ENCODE measurements around the gene IL13. TPM values are rescaled to one million over a fixed set of nuclear protein-coding genes. Genes with fewer than 3 reads are reported as not detected.

The IL13 gene
- polyA plus RNA-seq, 4 donors = 0.14 TPM; not detected in 3

DNA sequence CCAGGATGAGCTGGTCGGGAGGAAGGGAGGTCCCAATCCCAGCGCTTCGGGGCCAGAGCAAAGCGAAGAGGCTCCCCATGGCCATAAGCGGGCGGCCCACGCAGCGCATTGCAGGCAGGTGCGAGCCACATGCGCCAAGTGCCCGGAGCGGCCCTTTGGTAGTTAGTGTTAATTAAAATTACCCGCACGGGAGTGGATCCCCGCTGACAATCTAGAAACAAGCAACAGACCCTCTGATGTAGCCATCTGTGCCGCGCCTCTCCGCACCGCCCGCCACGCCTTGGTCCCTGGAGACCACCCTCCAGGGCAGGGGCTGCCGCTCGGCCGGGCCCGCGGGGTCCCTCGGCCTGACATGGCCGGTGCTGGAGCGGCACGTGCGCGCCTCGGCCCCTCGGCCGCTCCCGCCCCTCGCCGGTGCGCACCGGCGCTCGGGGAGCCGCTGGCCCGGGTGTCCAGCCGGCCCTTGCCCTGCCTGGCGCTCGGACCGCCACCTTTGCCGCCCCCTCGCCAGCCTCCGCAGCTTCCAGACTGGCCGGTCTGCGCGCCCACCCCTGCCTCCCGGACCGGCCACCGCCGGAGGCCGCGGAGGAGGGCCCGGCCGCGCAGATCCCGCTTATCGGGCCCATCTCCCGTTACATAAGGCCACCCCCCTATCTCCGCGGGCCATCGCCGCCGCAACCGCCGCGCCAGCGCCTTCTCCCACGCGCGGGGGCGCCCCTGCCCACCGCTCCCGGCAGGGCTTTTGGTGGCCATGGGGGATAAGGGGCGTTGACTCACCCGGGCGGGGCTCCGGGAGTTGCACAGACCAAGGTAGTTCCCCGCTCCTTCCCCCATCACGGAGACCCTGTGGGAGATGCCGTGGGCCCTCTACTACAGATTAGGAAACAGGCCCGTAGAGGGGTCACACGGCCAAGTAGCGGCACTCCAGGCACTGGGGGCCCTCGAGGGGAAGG, 1.9 kb upstream of the IL13 start:
- DNase-seq (ENCODE audit: low read depth in 4 of 4, low spot score in 3 of 4) = no peak

- no peak for DNase-seq (ENCODE audit: low read depth in 4 of 4, low spot score in 3 of 4)
Measured at GRCh38 chr5:132656774-132657355, 1.1 kb upstream of the IL13 start.

GRCh38 chr5:132658381-132659302, 669 bp downstream of the IL13 start:
- no peak for DNase-seq (ENCODE audit: low read depth in 4 of 4, low spot score in 3 of 4)

DNA sequence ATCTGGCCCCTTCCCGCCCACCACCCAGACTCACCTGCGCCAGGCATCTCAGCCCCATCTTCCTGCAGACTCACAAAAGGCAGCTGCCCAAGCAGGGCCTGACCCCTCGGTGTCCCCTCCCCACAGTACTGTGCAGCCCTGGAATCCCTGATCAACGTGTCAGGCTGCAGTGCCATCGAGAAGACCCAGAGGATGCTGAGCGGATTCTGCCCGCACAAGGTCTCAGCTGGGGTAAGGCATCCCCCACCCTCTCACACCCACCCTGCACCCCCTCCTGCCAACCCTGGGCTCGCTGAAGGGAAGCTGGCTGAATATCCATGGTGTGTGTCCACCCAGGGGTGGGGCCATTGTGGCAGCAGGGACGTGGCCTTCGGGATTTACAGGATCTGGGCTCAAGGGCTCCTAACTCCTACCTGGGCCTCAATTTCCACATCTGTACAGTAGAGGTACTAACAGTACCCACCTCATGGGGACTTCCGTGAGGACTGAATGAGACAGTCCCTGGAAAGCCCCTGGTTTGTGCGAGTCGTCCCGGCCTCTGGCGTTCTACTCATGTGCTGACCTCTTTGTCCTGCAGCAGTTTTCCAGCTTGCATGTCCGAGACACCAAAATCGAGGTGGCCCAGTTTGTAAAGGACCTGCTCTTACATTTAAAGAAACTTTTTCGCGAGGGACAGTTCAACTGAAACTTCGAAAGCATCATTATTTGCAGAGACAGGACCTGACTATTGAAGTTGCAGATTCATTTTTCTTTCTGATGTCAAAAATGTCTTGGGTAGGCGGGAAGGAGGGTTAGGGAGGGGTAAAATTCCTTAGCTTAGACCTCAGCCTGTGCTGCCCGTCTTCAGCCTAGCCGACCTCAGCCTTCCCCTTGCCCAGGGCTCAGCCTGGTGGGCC, 1.9 kb downstream of the IL13 start:
- no peak for DNase-seq (ENCODE audit: low read depth in 4 of 4, low spot score in 3 of 4)

- DNase-seq (ENCODE audit: low read depth in 4 of 4, low spot score in 3 of 4) = no peak
Measured at GRCh38 chr5:132661231-132662003, 3.4 kb downstream of the IL13 start.

DNA sequence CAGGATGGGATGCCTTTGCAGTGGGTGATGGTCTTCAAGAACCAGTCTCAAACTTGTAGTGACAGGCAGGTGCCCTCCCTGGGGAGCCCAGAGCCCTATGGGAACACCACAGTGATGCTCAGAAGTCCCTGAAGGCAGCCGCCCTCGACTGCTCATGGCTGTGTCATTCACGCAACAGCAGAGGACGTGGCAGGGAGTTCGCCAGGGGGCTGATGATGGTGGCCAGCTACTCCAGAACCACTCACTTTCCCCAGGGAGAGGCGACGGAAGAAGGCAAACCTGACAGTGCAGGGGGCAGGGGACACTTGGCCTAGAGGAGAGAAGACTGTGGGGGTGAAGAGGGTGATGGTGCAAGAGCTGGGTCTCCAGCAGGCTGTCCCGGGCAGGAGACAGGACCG, 4.0 kb downstream of the IL13 start:
- DNase-seq (ENCODE audit: low read depth in 4 of 4, low spot score in 3 of 4) = no peak

- DNase-seq (ENCODE audit: low read depth in 4 of 4, low spot score in 3 of 4) = no peak
Measured at GRCh38 chr5:132662925-132663770, 5.2 kb downstream of the IL13 start.

DNA sequence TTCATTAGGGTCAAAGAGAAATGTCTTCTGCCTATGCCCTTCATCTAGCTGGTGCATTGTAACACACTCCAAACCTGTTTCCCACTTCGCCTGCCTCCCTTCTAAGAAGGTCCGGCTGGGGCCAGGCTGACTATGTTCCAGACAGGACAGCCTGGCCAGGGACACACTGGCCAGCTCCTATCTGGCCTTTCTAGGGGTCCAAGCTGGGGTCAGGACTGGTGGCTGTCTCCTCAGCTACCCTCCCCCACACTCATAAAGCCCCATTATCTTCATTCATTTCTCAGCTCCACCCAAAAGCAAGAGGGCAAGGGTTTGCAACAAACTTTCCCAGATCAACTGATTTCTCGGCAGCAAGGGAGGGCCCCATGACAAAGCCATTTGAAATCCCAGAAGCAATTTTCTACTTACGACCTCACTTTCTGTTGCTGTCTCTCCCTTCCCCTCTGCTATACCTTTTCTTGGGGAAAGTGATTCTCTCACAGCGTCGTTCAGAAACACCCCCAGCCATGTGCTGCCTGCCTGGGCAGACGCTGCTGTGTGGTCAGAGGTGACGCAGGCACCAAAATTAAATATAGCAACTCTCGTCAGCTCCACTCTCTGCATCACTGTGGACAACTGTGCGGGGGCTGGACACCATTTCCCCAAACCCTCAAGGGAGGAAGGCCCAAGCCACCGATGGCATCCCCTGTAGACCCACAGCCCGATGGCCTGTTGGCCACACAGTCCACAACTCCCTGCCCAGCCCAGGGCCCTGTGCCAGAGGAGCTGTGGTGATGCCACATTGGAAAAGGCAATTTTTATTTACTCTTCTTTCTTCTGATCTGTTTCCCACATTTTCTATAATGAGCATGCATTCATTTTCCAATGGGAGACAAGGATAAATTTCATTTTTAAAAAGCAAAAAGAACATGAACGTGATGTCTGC, 6.1 kb downstream of the IL13 start:
- no peak for DNase-seq (ENCODE audit: low read depth in 4 of 4, low spot score in 3 of 4)

- no peak for DNase-seq (ENCODE audit: low read depth in 4 of 4, low spot score in 3 of 4)
Measured at GRCh38 chr5:132664696-132665209, 6.8 kb downstream of the IL13 start.

- DNase-seq (ENCODE audit: low read depth in 4 of 4, low spot score in 3 of 4) = no peak
Measured at GRCh38 chr5:132665574-132666080, 7.7 kb downstream of the IL13 start.

DNA sequence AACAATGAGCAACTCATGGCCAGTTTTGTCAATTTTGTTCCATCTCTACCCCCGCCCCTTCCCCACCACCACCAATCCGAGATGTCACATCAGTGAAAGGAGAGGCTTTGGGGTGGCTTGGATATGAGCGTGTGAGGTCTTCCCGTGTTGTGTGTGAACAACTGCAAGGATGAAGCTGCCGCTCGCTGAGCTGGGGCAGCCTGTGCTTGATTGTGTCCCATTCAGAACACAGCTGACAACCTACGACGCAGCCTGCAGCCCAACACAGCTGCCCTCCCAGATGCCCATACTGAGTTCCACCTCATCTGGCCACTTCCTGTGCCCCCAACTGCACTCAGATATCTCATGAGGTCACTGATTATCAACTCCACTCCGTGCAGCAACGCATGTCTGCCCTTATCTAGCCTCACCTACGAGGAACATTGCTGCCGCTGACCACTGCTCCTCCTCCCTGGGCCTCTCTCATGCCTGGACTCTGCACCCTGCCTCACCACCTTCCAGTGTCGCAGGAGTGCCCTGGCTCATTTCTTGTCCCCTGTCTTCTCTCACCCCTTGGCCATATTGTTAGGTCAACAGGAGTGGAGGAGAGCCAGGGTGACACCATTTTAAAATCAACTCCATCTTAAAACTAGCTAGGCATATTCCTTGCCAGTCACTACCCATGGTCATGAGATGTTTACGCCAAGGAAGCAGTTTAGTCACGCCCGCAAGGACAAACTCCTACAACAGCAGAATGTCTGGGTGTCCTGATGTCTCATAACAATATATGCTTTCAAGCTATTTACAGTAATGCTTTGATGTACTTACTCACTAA, 8.5 kb downstream of the IL13 start:
- no peak for DNase-seq (ENCODE audit: low read depth in 4 of 4, low spot score in 3 of 4)

GRCh38 chr5:132667309-132667708, 9.3 kb downstream of the IL13 start:
- no peak for DNase-seq (ENCODE audit: low read depth in 4 of 4, low spot score in 3 of 4)

DNA sequence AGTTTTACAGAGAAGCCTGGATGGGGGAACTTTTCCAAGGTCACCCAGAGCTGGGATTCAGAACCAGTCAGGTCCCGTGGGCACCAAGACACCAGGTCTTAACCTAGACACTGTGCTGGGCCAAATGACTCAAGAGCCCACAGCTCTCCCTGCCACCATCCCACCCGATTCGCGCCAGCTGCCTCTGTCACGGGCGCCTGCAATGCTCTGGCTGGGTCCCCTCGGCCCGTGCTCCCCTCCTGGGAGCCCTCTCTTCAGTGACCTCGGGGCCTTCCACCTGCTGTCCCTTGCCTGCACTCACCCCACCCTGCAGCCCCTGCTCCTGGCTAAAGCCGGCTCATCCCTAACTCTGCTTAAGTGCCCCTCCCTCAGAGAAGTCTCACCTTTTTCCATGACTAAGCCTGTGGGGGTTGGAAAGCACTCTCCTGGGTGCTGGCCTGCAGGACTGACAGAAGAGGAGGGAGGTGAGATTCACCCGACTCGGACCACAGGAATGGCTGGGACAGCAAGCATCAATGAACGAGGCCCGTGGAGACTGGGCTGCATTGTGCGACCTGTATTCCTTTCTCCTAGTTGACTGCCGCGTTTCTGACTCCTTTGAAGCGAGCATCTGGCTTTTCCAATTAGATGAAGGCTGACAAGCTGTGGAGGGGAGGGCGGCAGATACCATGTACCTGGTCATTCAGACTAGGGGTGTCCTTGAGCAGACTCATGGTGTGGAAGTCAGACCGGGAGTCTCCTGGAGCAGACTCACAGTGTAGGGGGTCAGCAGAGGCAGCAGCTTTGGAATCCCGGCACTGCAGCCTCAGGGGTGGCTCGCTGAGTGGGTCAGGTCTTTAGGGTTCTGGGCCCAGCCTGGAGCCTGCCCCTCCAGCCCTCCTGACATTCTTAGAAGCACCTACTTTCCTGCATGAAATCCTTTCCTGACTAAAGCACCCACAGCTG, 10.1 kb downstream of the IL13 start:
- DNase-seq (ENCODE audit: low read depth in 4 of 4, low spot score in 3 of 4) = no peak

- DNase-seq (ENCODE audit: low read depth in 4 of 4, low spot score in 3 of 4) = no peak
Measured at GRCh38 chr5:132668706-132669454, 10.9 kb downstream of the IL13 start.
